Activated T-helper 1 cell treated with Interleukin-2 at 50 U/mL for 16 hours (primary cell): ENCODE data around the gene SOAT1.
"Not testable (repeated sequence)": the region's sequence is repeated elsewhere in the genome, so short reads cannot be mapped to it uniquely, and the experiment has no call there.

Experiments used
- DNase-seq: peaks from one replicate; pipeline ENCODE4 v3.0.0-alpha.2; 2020; ENCODE audit warnings: low read depth

The SOAT1 gene

DNA sequence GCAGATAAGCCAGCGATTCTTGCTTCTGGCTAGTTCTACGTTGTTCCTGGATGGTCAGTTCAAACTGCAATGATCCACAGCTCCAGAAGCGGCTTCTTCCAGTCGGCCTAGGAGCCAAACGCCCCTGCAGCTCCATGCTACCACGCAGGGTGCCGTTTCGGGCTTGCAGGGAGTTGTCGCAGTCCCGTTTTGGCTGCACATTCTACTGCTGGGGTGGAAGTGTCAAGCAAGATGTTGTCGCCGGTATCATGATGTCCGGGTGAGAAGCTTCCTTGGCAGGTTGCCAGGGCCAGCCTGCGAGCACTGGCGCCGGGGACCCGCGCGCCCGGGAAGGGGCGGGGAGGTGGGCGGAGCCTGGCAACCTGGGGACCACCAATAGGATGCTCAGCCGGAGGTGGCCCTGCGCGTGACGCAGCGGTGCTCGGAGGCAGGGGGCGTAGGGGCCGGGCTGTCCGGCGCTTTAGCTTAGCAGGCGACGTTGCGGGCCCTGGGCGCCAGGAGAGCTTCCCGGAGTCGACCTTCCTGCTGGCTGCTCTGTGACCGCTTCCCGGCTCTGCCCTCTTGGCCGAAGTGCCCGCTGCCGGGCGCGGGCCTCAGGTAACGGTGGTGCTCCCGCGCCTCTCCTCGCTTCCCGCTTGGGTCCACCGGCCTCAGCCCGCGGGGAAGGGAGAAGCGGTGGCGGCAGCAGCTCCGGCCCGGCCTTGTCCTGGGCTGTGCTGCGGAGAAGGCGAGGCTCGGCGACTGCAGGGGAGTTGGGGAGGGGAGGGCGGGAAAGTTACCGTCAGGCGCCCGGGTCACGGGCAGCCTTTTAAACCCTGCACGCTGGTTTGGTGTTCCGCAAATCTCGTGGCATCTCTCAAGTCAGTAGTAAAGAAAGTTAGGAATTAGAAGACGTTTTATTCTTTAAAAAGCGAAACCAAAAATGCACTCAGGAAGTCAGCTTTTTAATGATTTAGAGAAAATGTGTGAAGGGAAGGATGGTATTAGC, at the start of gene SOAT1:
TSS of gene SOAT1 (plus strand) at position 458 of the 988 bp plus-strand sequence. CDS start 8,888 bp downstream, outside the sequence.
- DNase-seq, result peak; percentile 91

- not testable (repeated sequence) for DNase-seq
These were observed 48.2 kb upstream of the SOAT1 start for GRCh38 chr1:179245426-179245825.

DNA sequence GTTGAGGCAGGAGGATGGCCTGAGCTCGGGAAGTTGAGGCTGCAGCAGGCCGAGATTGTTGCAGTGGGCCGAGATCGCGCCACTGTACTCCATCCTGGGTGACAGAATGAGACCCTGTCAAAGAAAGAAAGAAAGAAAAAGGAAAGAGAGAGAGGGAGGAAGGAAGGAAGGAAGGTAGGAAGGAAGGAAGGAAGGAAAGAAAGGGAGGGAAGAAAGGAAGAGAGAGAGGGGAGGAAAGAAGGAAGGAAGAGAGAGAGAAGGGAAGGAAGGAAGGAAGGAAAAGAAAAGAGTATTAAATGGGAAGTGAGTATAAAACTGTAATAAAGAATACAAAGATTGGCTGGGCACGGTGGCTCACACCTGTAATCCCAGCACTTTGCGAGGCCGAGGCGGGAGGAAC, 45.7 kb upstream of the SOAT1 start:
- DNase-seq, result no peak

GRCh38 chr1:179251675-179252074, 41.9 kb upstream of the SOAT1 start:
- DNase-seq, result no peak

DNA sequence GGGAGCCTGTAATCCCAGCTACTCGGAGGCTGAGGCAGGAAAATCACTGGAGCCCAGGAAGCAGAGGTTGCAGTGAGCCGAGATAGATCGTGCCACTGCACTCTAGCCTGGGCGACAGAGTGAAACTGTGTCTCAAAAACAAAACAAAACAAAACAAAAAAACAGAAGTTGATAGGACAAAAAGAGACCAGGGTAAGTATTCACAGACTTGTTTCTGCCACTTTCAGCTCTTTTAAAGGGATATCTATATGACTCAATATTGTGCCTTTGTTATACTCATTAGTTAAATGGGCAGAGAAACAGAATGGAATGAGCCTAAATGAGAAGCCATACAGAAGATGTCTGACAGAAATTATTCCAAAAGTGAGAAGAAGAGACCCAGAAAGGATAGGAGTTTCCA, 41.0 kb upstream of the SOAT1 start:
- no peak for DNase-seq

DNA sequence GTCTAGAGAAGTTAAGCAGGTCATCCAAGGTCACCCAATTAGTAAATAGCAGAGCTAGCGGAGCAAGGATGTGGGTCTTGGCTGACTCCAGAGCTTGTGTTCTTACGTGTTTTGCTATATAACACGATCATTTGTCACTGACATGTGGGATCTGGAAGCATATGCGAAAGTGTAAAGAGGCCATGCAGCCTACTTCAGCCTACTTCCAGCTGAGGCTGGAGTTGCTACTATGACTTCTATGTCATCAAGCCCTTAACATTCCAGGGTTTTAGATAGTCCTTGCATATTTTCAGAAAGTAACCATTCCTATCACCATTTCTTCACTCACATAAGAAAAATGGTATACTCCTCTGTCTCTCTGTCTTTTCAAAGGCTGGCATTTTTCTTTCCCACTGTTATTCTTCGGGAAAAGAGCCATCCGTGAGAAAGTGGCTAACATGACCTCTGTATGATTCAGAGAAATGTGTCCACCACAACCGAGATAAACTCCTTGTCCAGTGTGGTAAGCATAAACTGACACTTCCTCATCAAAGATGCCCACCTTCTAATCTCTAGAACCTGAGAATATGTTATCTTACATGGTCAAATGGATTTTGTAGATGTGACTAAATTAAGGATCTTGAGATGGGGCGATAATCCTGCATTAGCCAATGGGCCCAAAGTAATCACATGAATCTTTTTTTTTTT, 40.2 kb upstream of the SOAT1 start:
- DNase-seq, result no peak

- no peak for DNase-seq
These were observed 31.4 kb upstream of the SOAT1 start for GRCh38 chr1:179262183-179262582.

DNA sequence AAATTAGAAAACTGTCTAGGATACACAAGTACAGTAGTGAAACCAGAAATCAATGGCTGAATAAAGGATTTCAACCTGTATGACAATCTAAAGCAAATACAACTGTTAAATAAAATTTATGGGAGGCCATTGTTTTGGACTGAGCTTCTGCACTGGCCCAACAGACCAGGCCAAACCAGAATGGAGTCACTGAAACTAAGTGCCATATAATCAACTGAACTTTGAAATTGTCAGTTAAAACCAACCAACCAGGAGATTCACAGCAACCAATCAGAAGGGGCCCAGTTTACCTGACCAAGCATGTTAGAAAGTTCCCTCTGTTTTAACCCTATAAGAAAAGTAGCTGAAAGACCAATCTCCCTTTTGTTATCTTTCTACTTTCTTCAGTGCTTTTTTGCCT, 30.5 kb upstream of the SOAT1 start:
- no peak for DNase-seq

DNA sequence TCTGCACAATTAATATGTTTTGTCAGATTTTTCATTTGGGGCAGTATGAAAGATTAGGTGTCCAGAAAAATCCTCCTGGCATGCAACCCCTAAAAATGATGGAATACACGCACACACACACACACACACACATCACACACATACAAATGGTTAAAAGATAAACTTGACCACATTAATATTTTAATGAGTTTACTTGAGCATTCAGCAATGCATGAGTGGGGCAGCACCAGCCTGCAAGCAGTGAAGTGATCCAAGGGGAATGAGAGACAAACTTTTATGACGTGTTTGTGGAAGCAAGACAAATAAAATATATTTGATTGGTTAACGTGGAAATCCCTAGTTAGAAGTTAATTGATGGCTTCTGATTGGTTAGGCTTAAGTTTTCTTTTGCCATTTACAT, 29.1 kb upstream of the SOAT1 start:
- no peak for DNase-seq

- DNase-seq, result no peak
These were observed 24.5 kb upstream of the SOAT1 start for GRCh38 chr1:179269071-179269470.

GRCh38 chr1:179274424-179274823, 19.2 kb upstream of the SOAT1 start:
- not testable (repeated sequence) for DNase-seq

- no peak for DNase-seq
These were observed 14.7 kb upstream of the SOAT1 start for GRCh38 chr1:179278920-179279319.

- no peak for DNase-seq
These were observed 9.6 kb upstream of the SOAT1 start for GRCh38 chr1:179283992-179284391.

- DNase-seq, result no peak
These were observed 5.7 kb upstream of the SOAT1 start for GRCh38 chr1:179287946-179288345.

DNA sequence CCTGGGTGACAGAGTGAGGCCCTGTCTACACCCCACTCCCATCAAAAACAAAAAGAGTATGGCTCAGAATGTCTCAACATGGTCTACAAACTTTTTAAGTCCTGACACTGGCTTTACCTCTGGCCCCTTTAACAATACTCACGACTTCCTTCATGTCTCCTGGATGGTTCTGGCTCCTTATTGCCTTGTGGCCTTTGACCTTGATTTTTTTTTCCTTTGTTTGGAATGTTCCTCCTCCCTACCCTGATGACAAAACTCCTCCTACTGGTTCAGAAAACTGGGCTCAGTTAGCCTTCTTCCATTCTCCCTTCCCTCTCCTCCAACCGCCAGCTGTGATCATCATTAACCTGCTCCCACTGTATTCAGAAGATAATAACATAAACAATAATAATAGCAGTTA, 4.6 kb upstream of the SOAT1 start:
- no peak for DNase-seq

- DNase-seq, result no peak
These were observed 1.7 kb downstream of the SOAT1 start for GRCh38 chr1:179295164-179295755.

DNA sequence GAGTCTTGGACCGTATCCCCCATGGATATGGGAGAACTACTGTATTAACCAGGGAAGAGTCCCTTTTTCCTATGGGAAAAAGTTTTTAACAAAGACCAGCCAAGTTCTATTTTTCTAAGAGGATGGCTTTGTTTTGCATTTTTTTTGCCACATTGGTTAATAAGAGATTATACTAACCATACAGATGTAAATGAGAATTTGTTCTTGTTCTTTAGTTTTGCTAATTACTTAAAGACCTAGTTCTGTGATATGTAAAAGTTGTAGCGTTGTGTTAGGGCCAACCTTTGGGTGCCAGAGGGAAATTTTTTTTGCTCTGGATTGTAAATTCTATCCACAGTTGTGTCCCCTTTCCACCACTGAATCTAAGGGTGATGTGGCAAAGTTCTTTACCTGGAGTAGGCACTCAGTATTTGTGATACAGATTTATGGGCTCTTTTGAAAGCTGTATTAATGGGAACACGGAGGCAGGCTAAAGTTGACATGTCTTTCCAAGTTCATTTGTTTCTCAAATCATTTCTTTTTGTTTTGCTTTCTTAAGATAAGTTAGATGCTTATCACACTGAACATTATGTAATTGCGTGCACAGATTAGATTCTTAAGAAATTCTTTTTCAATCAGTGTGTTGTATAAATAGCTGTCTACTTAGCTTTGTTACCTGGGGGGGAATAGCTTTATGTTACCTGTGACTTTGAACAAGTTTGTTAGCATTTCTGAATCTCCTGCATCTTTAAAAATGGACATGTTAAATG, 2.9 kb downstream of the SOAT1 start:
- no peak for DNase-seq

- no peak for DNase-seq
These were observed 3.4 kb downstream of the SOAT1 start for GRCh38 chr1:179297105-179297378.

GRCh38 chr1:179298952-179299351, 5.4 kb downstream of the SOAT1 start:
- peak; percentile 10 for DNase-seq

DNA sequence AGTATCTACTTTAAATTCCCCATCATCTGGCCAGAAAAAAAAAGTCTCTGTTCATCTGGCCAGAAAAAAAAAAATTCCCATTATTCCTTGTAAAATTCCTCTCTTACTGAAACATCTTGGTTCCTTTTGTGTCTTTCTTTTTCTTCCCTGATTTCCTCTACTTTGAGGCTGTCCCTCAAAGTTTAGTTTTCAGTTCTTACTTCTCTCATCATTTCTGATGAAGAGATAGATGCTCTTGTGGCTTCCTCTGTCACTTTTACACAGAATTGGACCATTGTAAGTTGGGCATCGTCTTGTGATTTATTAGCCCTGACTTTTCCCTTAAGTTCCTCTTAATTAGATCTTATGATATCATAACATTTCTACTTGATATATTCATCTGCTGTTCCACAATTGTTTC, 6.5 kb downstream of the SOAT1 start:
- no peak for DNase-seq

GRCh38 chr1:179302070-179302469, 8.5 kb downstream of the SOAT1 start:
- no peak for DNase-seq

GRCh38 chr1:179303200-179303785, 9.7 kb downstream of the SOAT1 start:
- DNase-seq, result no peak
